ENCODE measurements around the gene RABGAP1L.

RABGAP1L gene

DNA sequence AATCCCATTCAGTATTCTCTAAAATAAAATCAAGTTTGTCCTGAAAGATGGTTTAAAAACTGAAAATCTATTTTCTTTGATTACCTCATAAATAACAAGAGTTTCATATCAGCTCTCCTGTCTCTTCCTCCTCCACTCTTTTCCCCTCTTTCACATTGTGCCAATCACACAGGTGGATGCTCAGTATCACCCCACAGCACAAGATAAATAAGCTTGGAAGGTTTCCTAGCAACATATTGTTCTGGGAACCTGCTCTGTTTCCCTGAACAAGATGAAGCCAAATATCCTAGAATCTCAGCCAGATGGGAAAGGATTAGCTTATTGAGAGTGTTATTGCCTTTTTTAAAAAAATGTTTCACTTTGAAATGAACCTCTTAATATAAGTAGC, 794.7 kb downstream of the RABGAP1L start:
- no peak for DNase-seq

DNA sequence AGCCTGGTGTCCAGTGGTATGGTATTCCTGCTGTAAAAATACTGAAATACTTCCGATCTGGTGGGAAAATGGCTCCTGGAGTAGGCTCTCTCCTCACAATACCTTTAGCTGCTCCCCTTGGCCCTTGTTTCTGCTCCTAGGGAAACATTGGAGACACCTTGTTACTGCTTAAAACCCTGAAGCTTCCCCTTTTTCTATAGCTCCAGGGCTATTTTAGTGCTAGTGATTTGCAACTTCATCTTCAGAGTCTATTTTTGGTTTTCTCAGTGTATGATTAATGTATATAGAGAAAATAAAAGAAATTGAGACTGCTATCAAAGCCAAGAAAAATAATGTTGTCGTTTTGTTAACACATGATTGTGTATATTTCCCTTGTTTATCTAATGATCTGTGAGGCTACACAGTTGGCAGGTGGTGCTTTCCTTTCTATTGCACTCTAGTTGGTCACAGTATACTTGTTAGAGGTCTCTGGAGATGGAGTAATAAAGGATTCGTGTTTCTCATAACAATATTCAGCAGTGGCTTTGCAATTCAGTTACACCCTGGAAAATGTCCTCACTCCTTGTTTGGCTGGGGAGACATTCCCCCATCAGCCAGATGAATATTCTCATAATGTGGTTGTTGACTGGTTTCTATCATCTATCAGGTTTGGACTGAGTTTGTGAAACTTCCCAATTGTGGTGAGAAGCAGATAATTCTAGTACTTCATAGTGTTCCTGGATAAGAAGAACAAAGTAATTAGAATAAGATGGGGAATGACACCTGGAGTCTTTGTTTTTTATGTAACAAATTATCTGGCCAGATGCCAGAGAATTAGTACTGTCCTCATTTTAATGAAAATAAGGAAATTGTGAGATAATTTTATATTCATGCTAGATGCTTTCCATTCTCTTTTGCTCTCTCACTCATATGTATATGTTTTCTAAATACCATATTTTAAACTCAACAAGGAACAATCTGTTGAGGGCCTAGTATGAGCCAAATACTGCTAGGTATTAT, 795.6 kb downstream of the RABGAP1L start:
- no peak for DNase-seq

DNA sequence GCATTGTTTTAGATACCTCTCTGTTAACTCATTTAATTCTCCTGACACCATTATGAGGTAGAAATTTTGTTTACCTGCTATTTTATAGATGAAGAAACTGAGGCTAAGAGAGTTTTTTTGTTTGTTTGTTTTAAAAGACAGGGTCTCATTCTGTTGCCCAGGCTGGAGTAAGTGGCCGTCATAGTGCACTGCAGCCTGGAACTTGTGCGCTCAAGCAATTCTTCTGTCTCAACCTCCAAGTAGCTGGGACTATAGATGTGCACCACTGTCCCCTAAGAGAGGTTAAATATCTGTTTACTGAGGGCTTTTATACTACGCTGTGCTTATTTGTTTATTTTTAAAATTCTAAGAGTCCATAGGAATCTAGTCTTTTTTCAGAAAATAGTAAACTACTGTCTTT, 796.8 kb downstream of the RABGAP1L start:
- DNase-seq: no peak

DNA sequence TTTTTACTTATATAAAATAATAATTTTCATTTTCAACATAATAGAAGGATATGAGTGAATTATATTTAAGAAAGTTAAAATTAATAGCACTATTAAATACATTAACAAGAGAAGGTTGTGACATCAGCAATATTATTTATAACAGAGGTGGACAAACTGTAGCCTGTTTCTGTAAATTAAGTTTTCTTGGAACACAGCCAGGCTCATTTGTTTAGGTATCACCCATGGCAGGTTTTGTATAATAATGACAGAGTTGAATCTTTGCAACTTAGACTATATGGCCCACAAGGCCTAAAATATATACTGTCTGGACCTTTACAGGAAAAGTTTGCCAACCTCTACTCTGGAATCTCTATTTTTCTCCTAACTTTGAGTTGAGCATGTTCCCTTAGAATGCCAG, 797.7 kb downstream of the RABGAP1L start:
- DNase-seq: no peak

DNA sequence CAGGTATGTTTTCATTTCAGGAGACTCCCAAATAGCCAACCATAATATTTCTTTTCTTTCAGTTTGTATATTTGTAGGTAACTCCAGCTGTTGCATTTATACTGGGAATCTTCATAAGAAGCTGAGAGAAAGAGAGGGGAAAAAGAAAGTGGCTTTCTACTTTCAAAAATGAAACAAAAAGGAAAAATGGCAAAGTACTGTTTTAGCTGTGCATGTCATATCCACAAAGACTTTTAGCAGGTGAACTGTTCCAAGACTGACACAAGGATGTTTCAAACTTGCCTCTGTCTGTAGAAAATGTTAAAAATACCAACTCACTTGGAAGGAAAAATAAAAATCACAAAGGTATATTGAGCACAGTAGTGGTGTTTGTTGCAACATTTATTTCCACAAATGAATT, 798.5 kb downstream of the RABGAP1L start:
- DNase-seq: no peak

DNA sequence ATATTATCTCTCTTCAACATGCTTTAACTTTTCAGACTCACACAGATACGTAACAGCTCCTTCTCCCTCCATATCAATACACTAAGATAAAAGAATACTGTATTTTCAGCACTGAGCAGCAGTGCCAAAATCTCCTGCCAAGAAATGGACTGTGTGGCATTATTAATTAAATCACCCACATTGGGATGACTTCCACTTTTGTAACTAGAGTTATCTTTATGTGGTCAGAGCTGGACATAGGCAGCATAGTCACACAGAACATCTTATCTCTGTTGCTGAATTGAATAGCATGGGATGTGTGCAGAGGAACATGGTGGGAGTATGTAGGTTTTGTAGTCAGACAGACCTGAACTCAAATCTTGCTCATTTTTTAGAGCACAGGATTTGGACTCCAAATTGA, 799.1 kb downstream of the RABGAP1L start:
- no peak for DNase-seq

DNA sequence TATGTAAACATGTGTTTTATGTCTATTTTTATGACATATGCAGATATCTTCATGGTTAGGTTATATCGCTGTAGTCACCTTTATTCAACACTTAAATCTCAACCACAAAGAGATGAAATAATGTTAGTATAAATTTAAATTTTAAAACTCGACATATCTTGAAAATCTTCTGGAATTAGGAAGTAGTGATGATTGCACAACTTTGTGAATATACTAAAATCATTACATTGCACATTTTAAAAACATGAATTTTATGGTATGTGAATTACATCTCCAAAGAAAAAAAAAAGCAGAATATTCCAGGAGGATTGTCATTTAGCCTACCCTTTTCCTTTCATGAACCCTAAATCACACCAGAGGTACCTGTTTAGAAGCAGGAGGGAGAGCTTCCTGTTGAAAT, 801.0 kb downstream of the RABGAP1L start:
- DNase-seq: no peak

DNA sequence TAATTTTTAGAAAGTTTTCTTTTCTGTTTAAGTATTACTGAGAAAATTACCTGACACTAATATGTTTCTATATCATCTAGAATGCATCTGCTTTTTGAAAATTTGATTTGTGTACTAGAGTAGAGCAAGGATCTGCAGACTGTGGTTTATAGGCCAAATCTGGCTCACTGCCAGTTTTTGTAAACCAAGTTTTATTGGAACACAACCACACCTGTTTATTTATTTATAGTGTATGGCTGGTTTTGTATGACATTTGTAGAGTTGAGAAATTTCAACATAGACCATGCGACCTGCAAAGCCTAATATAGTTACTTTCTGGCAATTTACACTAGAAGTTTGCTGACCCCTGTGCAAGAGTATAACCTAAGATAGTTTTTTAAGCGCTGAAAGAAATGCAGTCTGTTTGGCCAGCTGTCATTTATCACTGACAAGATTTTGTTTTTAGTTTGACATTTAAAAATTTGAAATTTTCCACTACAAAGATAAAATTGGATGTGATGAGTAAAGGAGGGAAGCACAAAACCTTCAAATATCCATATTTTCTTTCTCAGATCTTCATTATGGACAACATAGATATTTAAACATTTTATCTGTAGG, 804.3 kb downstream of the RABGAP1L start:
- no peak for DNase-seq

DNA sequence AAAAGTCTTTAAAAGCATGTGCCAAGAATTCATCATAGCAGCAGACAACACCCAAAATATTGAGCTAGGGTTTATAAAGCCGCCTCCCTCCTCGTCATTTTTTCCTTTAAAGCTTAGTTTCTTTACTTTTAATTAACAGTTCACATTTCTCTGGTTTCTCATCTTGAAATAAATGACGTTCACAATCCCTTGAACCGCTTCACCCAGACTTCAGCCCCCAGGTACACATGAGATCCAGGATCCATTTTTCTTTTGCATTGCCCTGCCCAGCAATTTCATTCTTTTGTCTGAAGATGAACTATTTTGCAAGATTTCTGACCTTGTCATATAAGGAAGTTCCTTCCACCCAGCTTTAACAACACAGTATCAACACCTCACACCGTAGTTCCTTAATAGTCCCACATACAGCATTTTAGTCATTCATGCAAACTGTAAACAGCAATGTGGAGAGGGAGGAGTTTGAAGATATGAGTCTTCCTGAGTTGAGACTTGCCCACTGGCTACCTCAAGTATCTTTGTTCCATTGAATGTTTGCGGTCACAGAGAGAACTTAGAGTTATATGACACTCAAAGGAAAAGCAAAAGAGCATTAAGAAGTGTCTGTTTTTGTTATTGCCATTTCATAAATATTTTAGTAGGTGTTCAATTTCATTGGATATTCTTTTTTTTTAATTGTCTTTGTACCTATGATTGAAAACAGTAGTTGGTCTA, 805.1 kb downstream of the RABGAP1L start:
- DNase-seq: no peak

DNA sequence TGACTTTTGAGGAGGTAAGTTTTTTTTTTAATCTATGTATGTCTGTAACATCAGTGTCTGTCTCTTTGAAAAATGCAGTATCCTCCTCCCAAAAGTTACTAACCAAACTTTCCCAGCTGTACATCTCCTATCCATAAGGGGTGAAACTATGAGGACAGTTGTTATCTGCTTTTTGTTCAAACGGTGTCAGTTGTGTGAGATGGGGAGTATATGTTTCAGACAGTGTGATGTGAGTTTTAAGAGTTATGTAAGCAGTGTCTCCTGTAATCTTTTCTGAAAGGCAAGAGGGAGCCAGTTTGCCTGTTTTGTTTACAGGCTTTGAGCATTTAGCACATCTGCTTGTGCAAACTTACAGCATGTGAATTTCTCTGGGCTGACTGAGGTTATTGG, 805.6 kb downstream of the RABGAP1L start:
- no peak for DNase-seq

DNA sequence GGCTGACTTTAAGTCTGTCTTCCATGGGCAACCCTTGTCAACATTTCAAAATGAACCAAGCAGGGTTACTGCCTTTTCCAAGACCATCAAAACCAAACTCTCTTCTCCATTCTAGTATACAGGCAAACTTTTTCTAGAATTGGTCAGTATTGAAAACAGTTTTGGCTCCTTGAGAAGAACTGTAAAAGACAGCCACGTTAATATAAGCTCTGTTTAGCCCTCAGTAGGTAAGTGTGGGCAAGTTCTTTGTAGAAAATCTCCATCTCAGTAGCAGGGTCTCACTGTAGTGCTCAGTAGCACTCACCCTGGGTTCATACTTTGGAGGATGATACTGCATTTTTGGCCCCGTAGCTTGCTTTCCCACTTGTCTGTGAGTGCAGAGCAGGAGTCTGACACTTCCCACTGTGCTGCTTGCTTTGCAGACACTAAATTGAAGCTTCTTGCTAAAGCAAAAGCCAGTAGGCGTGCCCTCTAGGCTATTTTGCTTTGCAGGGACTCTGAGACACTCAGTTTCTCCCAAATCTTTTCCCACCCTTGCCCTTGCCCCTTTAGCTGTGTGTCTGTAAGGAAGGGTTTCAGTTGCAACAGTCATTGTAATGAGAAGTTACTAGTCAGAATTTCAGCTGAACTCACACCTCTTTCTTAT, 806.2 kb downstream of the RABGAP1L start:
- no peak for DNase-seq

DNA sequence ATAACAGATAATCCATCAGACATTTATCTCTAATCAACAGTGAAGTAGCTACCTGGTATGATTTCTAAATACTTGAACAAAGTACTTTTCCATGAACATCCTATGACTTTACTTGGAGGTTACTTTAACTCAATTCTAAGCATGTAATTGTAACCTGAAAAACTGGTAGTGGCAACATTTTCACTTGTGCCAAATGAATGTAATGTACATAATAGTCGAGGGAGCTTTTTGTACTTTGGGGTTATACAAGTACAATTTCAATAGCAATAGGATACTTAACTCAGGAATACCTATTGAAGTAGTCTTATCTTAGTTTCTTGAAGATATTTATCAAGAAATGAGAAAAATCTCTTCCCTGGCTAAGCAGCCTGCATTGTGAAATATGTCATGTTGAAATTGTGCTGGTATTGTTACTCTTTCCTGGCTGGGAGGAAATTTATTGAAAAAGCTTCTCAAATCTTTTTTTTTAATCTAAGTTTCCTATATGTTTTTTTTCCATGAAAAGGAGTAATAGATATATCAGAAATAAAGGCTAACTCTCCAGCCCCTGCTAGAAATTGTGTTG, 806.8 kb downstream of the RABGAP1L start:
- DNase-seq: no peak

DNA sequence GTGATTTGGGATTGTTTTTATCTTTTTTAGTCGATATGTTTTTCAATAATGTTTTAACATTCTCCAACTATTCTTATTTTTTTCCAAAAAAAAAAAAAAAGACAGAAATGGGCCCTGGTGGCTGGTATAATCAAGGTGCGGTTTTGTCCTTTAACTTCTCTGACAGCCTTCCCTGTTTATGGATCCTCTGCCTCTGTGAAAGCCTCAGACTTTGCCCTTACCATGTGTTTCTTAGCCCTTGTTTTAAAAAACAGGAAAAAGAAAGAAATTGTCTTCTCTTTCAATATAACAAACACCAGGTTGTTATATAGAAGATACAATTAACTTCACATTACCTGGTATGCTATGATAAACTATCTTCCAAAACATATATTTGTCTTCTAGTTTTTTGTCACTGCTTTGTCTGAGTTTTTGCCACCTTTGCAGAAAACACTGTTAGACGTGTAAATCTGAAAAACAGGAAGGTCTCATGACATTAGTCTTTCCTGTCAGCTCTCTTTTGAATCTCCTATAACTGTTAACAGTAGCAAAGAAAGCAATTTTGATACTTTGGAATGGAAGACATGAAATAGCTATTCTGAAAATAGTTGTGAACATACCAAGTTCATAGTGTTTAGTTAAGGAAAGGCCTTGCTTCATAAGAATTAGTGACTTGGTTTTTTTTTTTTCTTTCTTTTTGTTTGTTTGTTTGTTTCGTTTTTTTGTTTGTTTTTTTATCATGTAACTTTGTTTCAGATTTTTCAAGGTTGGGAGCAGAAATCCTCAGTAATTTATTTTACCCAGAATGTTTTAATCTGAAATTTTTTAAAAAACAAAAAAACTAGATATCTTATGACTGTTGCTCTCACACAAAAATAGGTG, 808.8 kb downstream of the RABGAP1L start:
- DNase-seq: no peak

DNA sequence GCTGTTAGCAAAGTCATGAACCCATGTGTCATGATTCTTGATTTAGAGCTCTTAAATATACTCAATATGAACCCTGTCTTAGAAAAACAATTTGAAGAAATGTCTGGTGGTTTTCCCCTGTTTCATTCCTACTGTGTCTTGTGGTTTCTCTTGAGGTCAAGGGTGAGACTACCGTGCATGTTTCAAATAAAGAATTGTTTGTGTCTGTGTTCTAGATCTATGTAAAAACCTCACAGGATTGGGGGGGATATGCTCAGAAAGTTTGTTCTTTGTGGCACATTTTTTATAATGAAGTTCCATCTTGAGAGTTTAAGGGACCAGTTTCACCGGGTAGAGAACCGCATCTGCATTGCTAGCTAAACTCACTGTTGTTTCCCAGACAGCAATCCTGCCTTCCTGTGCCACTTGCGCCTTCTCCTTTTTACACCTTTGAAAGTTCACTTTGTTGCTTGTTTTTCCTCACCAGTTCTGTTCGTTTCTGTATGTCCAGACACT, 809.5 kb downstream of the RABGAP1L start:
- no peak for DNase-seq

DNA sequence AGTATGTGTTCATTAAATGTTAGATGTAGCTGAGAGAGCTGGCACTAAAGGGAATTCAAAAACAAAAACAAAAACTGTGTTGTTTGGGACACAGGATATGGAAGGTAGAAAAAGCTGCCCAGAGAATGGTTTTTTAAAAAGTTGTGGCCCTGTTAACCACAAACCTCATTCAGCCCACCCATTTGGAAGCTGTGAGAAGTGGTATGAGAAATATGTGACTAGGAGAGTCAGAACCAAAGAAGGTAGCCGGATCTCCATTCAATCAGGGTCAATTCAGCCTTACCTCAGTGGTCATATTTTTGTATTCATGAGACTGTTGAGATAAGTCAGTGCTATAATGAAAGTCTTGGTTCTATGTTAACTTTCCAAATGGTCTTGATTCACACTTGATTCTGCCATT, 810.7 kb downstream of the RABGAP1L start:
- no peak for DNase-seq

DNA sequence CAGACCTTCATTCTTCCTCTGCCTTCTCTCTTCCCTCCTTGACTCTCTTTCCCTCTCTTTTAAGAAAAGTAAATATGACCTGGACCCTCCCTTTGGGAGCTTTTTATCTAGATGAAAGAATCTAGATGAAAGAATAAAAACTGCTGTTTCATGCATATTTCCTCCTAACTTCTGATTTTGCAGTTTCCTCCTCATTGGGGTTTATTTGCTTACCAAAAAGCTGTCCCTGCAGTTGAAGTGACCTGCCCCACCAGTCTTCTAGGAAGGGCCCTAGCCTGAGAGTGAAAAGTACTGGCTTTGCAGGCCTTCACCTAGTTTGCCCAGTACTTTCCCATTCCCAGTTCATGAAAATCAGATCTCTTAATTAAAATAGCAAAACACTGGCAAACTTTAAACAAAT, 812.1 kb downstream of the RABGAP1L start:
- DNase-seq: no peak

DNA sequence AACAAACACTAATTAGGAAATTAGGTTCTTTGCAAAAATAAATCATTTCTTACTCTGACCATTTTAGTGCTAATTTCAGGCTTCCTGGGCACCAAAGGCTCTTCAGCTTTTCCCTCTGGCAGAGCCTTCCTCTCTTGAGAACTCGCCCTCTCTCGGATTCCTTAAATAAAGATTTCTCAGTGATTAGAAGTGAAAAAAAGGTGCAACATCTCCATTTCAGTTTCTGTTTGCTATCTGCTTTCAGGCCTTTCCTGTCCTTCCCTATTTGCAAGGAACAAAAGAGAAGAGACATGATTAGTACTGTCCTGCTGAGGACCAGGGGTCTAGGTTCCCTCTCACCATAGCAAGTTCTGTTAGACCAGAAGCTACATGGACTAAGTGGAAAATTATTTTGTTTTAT, 812.6 kb downstream of the RABGAP1L start:
- no peak for DNase-seq

DNA sequence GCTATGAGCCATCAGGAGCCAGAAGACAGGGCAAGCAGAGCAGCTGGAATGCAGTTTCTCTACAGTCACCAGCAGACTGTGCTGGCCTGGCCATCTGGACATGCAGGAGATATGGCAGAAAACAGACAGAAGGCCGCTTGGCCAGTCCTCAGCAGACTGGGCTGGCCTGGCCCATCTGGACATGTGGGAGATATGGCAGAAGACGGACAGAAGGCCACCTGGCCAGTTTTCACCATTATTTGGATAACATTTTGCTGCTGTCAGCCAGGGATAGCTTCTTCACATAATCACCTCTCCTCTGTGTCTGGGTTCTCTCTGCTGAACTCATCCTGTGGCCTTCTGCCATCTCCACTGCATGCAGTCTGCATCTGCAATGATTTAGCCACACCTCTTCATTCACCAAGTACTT, 815.4 kb downstream of the RABGAP1L start:
- no peak for DNase-seq

DNA sequence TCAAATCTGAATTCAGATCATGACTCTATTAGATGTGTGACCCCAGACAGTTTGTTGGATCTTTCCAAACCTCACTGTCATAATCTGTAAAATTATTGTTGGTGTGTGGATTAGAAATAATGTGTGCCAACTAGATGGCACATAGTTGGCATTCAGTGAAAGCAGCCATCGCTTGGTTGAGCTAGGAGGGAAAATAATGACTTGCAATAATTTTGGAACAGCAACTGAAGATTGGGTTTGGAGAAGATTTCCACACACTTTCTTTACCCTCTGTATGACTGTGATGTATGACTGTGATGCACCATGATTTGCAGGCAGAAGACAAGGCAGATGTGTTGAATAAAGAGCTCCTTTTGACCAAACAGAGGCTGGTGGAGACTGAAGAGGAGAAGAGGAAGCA, 816.4 kb downstream of the RABGAP1L start:
- no peak for DNase-seq

DNA sequence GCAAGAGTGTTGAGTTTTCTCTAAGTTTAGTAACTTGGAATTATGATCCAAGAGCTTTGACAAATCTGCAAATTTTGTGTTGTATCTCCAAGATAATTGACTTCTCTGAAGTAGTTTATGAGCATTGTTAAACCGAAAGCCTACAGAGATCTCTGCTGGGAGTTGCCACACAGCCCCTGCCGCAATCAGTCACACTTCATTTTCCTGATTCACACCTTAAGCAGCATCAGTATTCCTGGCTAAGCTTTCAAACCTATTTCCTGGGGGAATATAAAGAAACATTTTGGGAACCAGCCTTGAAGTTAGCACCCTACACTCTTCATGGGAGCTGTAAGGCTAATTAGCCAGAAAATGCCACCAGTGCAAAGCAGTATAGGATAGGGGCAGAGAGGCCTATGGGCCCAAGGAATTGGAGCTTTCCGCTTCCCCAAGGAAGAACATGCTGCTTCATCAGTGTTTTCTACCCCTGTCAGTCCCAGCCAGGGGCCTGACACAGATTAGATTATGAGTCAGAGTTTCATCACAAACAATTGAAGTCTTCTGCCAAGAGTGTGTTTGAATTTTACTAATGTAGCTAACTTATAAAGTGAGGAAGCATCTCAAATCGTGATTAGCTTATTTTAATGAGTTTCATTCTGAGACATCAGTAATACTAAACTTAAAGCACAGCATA, 817.3 kb downstream of the RABGAP1L start:
- DNase-seq: no peak
